GM23338 (cell line): ENCODE data around the gene PPFIA1.
"Not testable (repeated sequence)": the region's sequence is repeated elsewhere in the genome, so short reads cannot be mapped to it uniquely, and the experiment has no call there.

Source experiments
- CTCF ChIP-seq, 2 experiments: fragments of 200-600 bp in 1 of 2; sonication (generic) in 1 of 2; conservative IDR thresholded peaks; 2 replicates each; pipeline versions ENCODE4 v1.5.1 to v1.6.1; 2016 to 2017; ENCODE audit warnings: antibody characterized with exemption in 2 of 2, low read depth in 2 of 2, mild to moderate bottlenecking in 2 of 2, moderate library complexity in 1 of 2
- EZH2 ChIP-seq: fragments of 200-600 bp; sonication (generic); IDR thresholded peaks from one replicate; pipeline ENCODE4 v1.8.0; 2017; ENCODE audit warnings: antibody characterized with exemption, mild to moderate bottlenecking, low read depth; ENCODE audit not compliant: unreplicated experiment

GRCh38 chr11:70390882-70391281 lies 120.4 kb downstream of the PPFIA1 start:
- TF ChIP-seq CTCF (conservative IDR thresholded peaks at IDR 0.05; ENCODE audit: low read depth in 2 of 2); EZH2: not testable (repeated sequence)
